Astrocyte of the spinal cord (primary cell): ENCODE data around the gene CDH22.

Experiments
- DNase-seq: peaks from one replicate; pipeline ENCODE4 v3.0.0; 2011; ENCODE audit warnings: low read depth, low spot score
- H3K4me3 ChIP-seq: 2 replicates; pipeline ENCODE4 v1.5.1; 2011; ENCODE audit warnings: low read depth, mild to moderate bottlenecking, low read length, moderate library complexity
- in situ Hi-C: cut with HindIII; loops from 2 replicates; pipeline ENCODE4 v1.10.0; 2017; ENCODE audit warnings: low sequenced_read_pairs
- TF ChIP-seq, protein P1 (sequence below): IDR thresholded peaks from 2 replicates; pipeline ENCODE4 v1.5.1; 2012; ENCODE audit warnings: low read depth, mild to moderate bottlenecking, low read length, inconsistent platforms

The CDH22 gene

DNA sequence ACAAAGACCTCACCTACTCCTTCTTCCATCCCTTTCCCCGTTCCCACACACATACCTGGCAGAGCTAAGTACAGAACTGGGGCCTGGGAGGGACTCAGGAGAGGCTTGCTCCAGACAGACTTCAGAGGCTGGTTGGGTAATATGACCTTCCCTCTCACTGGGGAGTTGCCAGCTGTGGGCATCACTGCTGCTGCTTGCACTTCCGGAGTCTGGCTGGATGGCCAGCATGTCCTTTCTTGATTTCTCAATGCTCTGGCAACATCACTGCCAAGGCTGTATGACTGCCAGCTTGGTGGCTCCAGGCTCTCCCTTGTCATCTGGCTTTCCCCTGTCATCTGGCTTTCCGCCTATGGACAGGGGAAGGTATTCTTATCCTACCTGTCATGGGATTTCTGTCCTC is 47.8 kb downstream of the CDH22 start:
- in situ Hi-C loops: no loop called here
- no peak for DNase-seq
- TF ChIP-seq, protein P1, sequence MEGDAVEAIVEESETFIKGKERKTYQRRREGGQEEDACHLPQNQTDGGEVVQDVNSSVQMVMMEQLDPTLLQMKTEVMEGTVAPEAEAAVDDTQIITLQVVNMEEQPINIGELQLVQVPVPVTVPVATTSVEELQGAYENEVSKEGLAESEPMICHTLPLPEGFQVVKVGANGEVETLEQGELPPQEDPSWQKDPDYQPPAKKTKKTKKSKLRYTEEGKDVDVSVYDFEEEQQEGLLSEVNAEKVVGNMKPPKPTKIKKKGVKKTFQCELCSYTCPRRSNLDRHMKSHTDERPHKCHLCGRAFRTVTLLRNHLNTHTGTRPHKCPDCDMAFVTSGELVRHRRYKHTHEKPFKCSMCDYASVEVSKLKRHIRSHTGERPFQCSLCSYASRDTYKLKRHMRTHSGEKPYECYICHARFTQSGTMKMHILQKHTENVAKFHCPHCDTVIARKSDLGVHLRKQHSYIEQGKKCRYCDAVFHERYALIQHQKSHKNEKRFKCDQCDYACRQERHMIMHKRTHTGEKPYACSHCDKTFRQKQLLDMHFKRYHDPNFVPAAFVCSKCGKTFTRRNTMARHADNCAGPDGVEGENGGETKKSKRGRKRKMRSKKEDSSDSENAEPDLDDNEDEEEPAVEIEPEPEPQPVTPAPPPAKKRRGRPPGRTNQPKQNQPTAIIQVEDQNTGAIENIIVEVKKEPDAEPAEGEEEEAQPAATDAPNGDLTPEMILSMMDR: no peak
- H3K4me3 ChIP-seq: no peak overlapping the region

DNA sequence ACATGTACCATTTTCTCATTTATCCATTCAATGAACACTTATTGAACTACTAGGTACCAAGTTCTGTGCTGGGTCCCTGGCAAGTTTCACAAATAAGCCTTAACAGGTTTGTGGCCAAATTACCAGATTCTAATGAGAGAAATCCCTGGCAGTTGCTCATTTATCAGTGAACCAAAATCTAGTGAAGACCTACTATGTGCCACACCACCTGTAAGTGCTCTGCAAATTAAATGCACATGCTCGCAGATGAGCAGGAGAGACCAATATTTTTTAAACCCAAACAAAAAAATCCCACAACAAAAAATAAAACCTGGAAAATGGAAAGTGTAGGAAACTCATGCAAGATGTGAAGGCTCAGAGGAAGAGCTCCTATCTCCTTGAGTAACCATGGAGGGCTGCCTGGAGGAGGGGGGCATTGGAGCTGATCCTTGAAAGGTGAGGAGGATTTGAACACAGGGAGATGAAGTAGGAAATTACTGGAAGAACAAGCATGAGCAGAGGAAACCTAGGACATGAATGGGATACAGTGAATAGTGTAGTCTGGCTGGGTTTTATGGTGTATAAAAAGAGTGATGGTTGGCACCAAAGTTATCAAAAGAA is 48.9 kb downstream of the CDH22 start:
- no peak for DNase-seq
- in situ Hi-C loops: no loop called here
- no peak overlapping the region for H3K4me3 ChIP-seq

DNA sequence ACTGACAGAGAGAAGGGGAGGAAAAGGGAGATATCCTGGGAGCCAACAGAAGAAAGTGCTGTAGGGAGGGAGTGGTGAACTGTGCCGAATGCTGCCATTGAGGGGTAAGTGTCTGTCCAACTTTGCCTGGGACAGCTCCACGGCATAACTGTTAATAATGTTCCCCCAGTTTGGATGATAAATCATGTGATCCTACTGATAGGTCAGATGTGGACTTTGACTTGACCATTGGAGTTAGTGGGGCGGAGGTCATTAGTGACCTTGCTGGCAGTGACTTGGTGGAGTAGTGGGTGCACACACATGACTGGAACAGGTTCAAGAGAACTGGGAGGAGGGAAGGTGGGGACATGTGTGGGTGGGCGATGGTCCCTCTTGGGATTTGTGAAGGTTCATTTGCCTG is 50.4 kb downstream of the CDH22 start:
- TF ChIP-seq, protein P1: no peak

More for the DNA sequence above, 48.9 kb downstream of the CDH22 start:
- TF ChIP-seq, protein P1: no peak

DNA sequence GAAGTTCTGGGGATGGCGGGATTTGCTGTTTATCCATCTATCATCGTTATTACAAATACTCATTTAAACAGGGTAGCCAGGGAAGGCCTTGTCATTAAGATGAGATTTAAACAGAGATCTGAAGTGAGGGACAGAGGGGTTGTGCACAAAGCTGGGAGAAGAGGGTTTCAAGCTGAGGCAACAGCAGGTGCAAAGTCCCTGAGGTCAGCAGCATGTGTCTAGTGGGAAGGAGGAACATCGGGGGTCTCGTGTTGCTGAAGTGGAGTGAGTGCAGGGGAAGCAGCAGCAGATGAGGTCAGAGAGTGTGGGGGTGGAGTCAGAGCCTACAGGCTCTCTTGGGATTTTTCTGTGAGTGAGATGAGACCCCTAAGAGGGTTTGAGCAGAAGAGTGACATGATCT is 52.0 kb downstream of the CDH22 start:
- no peak overlapping the region for H3K4me3 ChIP-seq
- DNase-seq: no peak
- TF ChIP-seq, protein P1: no peak
- in situ Hi-C loops: no loop called here

More for the DNA sequence above, 50.4 kb downstream of the CDH22 start:
- no peak overlapping the region for H3K4me3 ChIP-seq
- in situ Hi-C loops: no loop called here
- DNase-seq: no peak

DNA sequence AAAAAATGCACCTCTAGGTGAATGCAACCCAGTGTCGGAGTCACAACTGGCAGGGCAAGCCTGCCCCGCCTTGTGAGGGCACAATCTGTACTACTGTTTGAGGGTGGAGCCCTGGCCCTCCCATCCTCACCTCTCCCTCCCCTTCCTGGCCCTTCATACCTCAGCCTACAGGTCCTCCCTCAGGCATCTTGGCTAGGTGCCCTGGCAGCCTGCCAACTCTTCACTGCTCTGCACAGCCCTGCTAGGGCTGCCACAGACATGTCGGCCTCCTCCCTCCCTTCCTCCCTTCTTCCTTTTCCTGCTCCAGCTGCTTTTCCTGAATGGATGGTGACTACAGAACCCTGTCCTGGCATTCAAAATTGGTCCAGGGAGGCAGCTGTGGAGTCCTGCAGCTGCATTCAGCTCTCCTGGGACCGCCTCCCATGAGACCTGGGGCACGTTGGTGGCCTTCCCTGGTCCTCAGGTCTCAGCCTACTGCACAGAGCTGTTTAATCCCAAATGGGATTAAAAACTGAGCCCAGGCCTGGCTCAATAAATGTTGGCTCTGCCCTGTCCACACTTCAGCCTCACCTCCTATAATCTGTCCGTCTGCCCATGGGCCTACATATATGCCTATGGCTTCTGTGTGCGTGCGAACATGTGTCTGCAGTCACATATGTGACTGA is 52.7 kb downstream of the CDH22 start:
- in situ Hi-C loops: no loop called here
- no peak overlapping the region for H3K4me3 ChIP-seq
- peak; percentile 7 for DNase-seq
- TF ChIP-seq, protein P1: no peak

DNA sequence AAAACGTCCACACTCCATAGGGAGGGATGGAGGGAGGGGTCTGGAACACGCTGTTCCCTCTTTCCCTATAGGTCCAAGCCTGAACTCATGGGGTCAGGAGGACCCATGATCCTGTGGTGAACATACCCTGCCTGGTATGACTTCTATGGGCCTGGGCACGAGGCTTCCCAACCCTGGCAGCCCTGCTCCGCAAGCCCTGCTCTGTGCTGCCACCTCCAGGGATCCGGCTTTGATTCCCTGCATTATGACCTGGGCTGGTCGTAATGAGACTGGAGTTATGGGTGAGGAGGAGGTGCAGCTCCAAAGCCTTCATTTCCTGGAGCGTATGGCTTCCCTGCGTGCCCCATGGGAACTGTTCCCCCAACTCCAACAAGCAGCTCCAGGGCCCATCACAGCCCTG is 54.9 kb downstream of the CDH22 start:
- in situ Hi-C loops: no loop called here
- H3K4me3 ChIP-seq: no peak overlapping the region
- TF ChIP-seq, protein P1: no peak
- no peak for DNase-seq
